ENCODE data around the gene KDM6A. TPM values are rescaled to one million over a fixed set of nuclear protein-coding genes. Genes with fewer than 3 reads are reported as not detected.

KDM6A gene
- total RNA-seq, 2 donors from 2014 or later: 16.9 to 18.2 TPM

- Histone ChIP-seq H3K9me3 (peaks cover 0 to 6% of the 10 kb centered on the region in 2 donors), H3K36me3 (no peaks in the 10 kb centered on the region), H3K27ac (no peak overlapping the region), H3K4me3 (no peak overlapping the region), H3K27me3 (no peaks in the 10 kb centered on the region), H3K4me1 (peaks cover 0 to 12% of the 10 kb centered on the region in 2 donors)
- no peak for DNase-seq (ENCODE audit: low spot score)
- TF ChIP-seq, protein P1, sequence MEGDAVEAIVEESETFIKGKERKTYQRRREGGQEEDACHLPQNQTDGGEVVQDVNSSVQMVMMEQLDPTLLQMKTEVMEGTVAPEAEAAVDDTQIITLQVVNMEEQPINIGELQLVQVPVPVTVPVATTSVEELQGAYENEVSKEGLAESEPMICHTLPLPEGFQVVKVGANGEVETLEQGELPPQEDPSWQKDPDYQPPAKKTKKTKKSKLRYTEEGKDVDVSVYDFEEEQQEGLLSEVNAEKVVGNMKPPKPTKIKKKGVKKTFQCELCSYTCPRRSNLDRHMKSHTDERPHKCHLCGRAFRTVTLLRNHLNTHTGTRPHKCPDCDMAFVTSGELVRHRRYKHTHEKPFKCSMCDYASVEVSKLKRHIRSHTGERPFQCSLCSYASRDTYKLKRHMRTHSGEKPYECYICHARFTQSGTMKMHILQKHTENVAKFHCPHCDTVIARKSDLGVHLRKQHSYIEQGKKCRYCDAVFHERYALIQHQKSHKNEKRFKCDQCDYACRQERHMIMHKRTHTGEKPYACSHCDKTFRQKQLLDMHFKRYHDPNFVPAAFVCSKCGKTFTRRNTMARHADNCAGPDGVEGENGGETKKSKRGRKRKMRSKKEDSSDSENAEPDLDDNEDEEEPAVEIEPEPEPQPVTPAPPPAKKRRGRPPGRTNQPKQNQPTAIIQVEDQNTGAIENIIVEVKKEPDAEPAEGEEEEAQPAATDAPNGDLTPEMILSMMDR (IDR thresholded peaks at IDR 0.05): no peak
These were observed 18.7 kb downstream of the KDM6A start for GRCh38 chrX:44891642-44892041.

DNA sequence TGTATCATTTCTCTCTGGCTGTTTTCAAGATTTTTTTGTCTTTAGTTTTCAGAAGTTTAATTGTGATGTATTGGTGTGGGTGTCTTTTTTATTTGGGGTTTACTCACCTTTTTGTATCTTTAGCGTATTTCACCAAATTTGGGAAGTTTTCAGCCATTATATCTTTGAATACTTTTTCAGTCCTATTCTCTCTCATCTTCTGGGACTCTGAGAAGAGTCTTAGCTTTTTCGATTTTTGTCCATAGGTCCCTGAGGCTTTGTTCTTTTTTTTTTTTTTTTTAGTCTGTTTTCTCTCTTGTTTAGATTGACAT, 23.8 kb downstream of the KDM6A start:
- peaks cover 0 to 14% of the 10 kb centered on the region in 2 donors for H3K9me3 ChIP-seq
- H3K4me1 ChIP-seq: peaks cover 0 to 30% of the 10 kb centered on the region in 2 donors
- no peak overlapping the region for H3K4me3 ChIP-seq
- no peak for DNase-seq (ENCODE audit: low spot score)
- H3K27me3 ChIP-seq: no peaks in the 10 kb centered on the region
- no peak overlapping the region for H3K27ac ChIP-seq
- TF ChIP-seq, protein P1 (IDR thresholded peaks at IDR 0.05): no peak
- H3K36me3 ChIP-seq: no peaks in the 10 kb centered on the region

GRCh38 chrX:44897539-44897938, 24.6 kb downstream of the KDM6A start:
- Histone ChIP-seq H3K9me3 (peaks cover 0 to 18% of the 10 kb centered on the region in 2 donors), H3K27me3 (no peaks in the 10 kb centered on the region), H3K4me1 (peaks cover 0 to 30% of the 10 kb centered on the region in 2 donors), H3K36me3 (no peaks in the 10 kb centered on the region), H3K4me3 (no peak overlapping the region), H3K27ac (no peak overlapping the region)
- TF ChIP-seq, protein P1 (IDR thresholded peaks at IDR 0.05): no peak
- no peak for DNase-seq (ENCODE audit: low spot score)

GRCh38 chrX:44898411-44899221, 25.6 kb downstream of the KDM6A start:
- peaks cover 0 to 24% of the 10 kb centered on the region in 2 donors for H3K9me3 ChIP-seq
- TF ChIP-seq, protein P1 (IDR thresholded peaks at IDR 0.05): no peak
- no peaks in the 10 kb centered on the region for H3K36me3 ChIP-seq
- H3K27me3 ChIP-seq: no peaks in the 10 kb centered on the region
- no peak overlapping the region for H3K27ac ChIP-seq
- no peak for DNase-seq (ENCODE audit: low spot score)
- no peak overlapping the region for H3K4me3 ChIP-seq
- peaks cover 0 to 30% of the 10 kb centered on the region in 2 donors for H3K4me1 ChIP-seq

- Histone ChIP-seq H3K9me3 (peaks cover 0 to 24% of the 10 kb centered on the region in 2 donors), H3K36me3 (no peaks in the 10 kb centered on the region), H3K27me3 (no peaks in the 10 kb centered on the region), H3K4me3 (no peak overlapping the region), H3K4me1 (peaks cover 0 to 38% of the 10 kb centered on the region in 2 donors), H3K27ac (no peak overlapping the region)
- TF ChIP-seq, protein P1 (IDR thresholded peaks at IDR 0.05): no peak
- no peak for DNase-seq (ENCODE audit: low spot score)
These were observed 27.0 kb downstream of the KDM6A start for GRCh38 chrX:44899946-44900345.
